Loucy (cell line): ENCODE data around the gene CAPRIN2.
A peak's percentile ranks its signal among the peaks of the same experiment; 100 is the strongest.

Experiments used
- H2AFZ ChIP-seq: fragments of 200-600 bp; sonication (generic); 2 replicates; pipeline ENCODE4 v1.6.0; 2016; ENCODE audit warnings: antibody characterized with exemption, mild to moderate bottlenecking, low read length, moderate library complexity
- H3F3A ChIP-seq: fragments of 200-600 bp; 2 replicates; pipeline ENCODE4 v1.6.0; 2016; ENCODE audit warnings: antibody characterized with exemption, low read depth, mild to moderate bottlenecking
- H3K27me3 ChIP-seq: fragments of 200-600 bp; sonication (generic); 2 replicates; pipeline ENCODE4 v1.6.1; 2014; ENCODE audit warnings: low read length, mild to moderate bottlenecking; ENCODE audit not compliant: insufficient read depth, poor library complexity, severe bottlenecking
- H3K36me3 ChIP-seq: fragments of 200-600 bp; sonication (generic); 2 replicates; pipeline ENCODE4 v1.6.1; 2016; ENCODE audit warnings: low read length; ENCODE audit not compliant: insufficient read depth
- H3K4me1 ChIP-seq: fragments of 200-600 bp; sonication (generic); 2 replicates; pipeline ENCODE4 v1.5.1; 2014; ENCODE audit warnings: low read length, mild to moderate bottlenecking; ENCODE audit not compliant: insufficient read depth, poor library complexity, severe bottlenecking
- H3K4me2 ChIP-seq: fragments of 200-600 bp; sonication (generic); 2 replicates; pipeline ENCODE4 v1.6.0; 2014; ENCODE audit warnings: antibody characterized with exemption, low read length, low read depth, mild to moderate bottlenecking; ENCODE audit not compliant: poor library complexity, severe bottlenecking
- H3K4me3 ChIP-seq: fragments of 200-600 bp; sonication (generic); 2 replicates; pipeline ENCODE4 v1.5.1; 2014; ENCODE audit warnings: low read length, mild to moderate bottlenecking, mixed read lengths; ENCODE audit not compliant: poor library complexity, severe bottlenecking
- H3K79me2 ChIP-seq: fragments of 200-600 bp; sonication (generic); 2 replicates; pipeline ENCODE4 v1.6.1; 2014; ENCODE audit warnings: low read length; ENCODE audit not compliant: insufficient read depth
- H3K9ac ChIP-seq: fragments of 200-600 bp; sonication (generic); 2 replicates; pipeline ENCODE4 v1.6.0; 2014; ENCODE audit warnings: mild to moderate bottlenecking, low read depth, low read length, moderate library complexity; ENCODE audit not compliant: poor library complexity, severe bottlenecking
- H3K9me2 ChIP-seq: fragments of 200-600 bp; sonication (generic); replicated peaks from 2 replicates; pipeline ENCODE4 v1.6.1; 2016; ENCODE audit warnings: low read depth, low read length, mixed read lengths
- H3K9me3 ChIP-seq: fragments of 200-600 bp; sonication (generic); 2 replicates; pipeline ENCODE4 v1.6.1; 2014; ENCODE audit warnings: mild to moderate bottlenecking, antibody characterized with exemption, low read length, low read depth; ENCODE audit not compliant: insufficient read depth
- H4K20me1 ChIP-seq: fragments of 200-600 bp; sonication (generic); 2 replicates; pipeline ENCODE4 v1.6.0; 2014; ENCODE audit warnings: antibody characterized with exemption, low read length, mild to moderate bottlenecking; ENCODE audit not compliant: insufficient read depth, poor library complexity, severe bottlenecking
- EZH2phosphoT487 ChIP-seq: fragments of 200-600 bp; IDR thresholded peaks from 2 replicates; pipeline ENCODE4 v1.6.1; 2018; ENCODE audit warnings: antibody characterized with exemption, mild to moderate bottlenecking, moderate library complexity, borderline replicate concordance
- TF ChIP-seq, protein P1 (sequence below): fragments of 200-600 bp; sonication (generic); conservative IDR thresholded peaks from 2 replicates; pipeline ENCODE4 v1.5.1; 2014; ENCODE audit warnings: mild to moderate bottlenecking, antibody characterized with exemption, low read length

Gene CAPRIN2

DNA sequence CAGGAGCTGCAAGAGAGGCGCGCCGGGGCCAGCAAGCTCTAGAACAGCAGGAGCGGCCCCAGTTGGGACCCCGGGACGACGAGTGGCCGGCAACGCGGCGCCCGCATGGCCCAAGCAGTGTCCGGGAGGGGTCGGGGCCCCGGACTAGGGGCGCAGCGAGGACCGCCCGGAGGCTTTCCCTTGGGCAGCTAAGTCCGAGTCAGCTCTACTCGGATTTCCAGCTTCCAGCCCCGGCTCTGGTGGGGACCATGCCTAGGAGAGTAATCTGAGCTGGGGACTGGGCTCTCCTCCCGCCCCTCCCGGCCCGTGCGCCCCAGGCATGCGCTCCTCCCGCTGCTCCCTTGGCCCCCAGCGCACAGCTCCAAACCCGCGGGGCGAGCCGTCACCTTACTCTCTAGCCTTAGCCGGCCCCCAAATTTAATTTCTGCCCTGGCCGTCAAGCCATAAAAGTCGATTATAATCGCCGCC, 41.6 kb upstream of the CAPRIN2 start:
- Histone ChIP-seq H3F3A (no peaks in the 10 kb centered on the region), H3K36me3 (no peaks in the 10 kb centered on the region), H3K4me3 (no peak overlapping the region), H3K9me2 (no peaks in the 10 kb centered on the region), H3K9ac (no peak overlapping the region), H3K79me2 (no peaks in the 10 kb centered on the region), H3K27me3 (no peaks in the 10 kb centered on the region), H3K9me3 (no peaks in the 10 kb centered on the region), H3K4me2 (no peak overlapping the region), H4K20me1 (no peaks in the 10 kb centered on the region), H3K4me1 (no peaks in the 10 kb centered on the region), H2AFZ (no peak overlapping the region)
- no peak for TF ChIP-seq EZH2phosphoT487
- TF ChIP-seq, protein P1, sequence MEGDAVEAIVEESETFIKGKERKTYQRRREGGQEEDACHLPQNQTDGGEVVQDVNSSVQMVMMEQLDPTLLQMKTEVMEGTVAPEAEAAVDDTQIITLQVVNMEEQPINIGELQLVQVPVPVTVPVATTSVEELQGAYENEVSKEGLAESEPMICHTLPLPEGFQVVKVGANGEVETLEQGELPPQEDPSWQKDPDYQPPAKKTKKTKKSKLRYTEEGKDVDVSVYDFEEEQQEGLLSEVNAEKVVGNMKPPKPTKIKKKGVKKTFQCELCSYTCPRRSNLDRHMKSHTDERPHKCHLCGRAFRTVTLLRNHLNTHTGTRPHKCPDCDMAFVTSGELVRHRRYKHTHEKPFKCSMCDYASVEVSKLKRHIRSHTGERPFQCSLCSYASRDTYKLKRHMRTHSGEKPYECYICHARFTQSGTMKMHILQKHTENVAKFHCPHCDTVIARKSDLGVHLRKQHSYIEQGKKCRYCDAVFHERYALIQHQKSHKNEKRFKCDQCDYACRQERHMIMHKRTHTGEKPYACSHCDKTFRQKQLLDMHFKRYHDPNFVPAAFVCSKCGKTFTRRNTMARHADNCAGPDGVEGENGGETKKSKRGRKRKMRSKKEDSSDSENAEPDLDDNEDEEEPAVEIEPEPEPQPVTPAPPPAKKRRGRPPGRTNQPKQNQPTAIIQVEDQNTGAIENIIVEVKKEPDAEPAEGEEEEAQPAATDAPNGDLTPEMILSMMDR, result no peak

DNA sequence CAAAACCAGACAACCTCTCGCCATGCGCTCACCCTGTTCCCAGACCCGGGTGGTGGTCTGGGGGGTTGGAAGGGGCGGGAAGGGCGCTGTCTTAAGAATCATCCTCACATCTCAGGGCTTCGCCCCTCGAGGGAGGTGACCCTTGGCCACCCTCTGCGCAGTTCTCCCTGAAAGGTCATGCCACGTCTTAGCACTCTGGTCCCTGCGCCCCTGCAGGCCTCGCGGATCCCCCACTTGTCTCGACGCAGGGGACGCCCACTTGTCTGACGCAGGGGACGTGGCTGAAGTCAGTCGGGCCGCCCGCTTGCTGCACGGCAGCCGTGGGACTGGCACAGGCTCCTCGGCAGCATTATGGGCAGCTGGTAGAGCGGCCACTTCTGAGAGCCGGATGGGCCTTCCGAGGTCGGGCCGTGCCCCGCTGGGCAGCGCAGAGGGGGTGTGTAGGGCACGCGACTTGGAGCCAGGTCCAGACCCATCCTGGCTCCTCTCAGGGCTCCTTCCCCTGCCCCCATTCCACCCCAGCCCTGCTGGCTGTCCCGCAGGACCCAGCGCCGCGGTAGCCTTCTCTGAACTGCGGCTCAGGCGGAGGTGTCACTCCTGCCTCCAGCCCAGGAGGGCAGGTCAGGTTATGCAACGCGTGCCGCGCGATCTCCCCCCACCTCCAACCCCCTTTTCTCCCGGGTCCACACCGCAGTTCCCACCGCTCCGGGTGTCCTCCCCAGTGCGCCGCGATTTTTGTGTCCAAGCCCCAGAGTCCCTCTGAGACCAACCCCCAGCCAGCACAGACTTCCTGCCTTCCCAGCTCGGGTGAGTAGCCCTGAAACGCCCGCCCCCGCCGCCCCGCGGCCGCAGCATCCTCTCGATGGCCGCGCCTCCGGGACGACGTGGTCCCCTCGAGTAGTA, 40.9 kb upstream of the CAPRIN2 start:
- no peak overlapping the region for H3K9ac ChIP-seq
- H3K4me3 ChIP-seq, result no peak overlapping the region
- no peaks in the 10 kb centered on the region for H3K9me2 ChIP-seq
- H3F3A ChIP-seq, result no peaks in the 10 kb centered on the region
- H4K20me1 ChIP-seq, result no peaks in the 10 kb centered on the region
- no peak overlapping the region for H3K4me2 ChIP-seq
- no peaks in the 10 kb centered on the region for H3K4me1 ChIP-seq
- peak overlapping the region; percentile 77; the same call in 1 of the 2 replicates for H2AFZ ChIP-seq
- H3K9me3 ChIP-seq, result no peaks in the 10 kb centered on the region
- TF ChIP-seq, protein P1, result no peak
- no peak for TF ChIP-seq EZH2phosphoT487
- no peaks in the 10 kb centered on the region for H3K36me3 ChIP-seq
- H3K79me2 ChIP-seq, result no peaks in the 10 kb centered on the region
- H3K27me3 ChIP-seq, result no peaks in the 10 kb centered on the region

DNA sequence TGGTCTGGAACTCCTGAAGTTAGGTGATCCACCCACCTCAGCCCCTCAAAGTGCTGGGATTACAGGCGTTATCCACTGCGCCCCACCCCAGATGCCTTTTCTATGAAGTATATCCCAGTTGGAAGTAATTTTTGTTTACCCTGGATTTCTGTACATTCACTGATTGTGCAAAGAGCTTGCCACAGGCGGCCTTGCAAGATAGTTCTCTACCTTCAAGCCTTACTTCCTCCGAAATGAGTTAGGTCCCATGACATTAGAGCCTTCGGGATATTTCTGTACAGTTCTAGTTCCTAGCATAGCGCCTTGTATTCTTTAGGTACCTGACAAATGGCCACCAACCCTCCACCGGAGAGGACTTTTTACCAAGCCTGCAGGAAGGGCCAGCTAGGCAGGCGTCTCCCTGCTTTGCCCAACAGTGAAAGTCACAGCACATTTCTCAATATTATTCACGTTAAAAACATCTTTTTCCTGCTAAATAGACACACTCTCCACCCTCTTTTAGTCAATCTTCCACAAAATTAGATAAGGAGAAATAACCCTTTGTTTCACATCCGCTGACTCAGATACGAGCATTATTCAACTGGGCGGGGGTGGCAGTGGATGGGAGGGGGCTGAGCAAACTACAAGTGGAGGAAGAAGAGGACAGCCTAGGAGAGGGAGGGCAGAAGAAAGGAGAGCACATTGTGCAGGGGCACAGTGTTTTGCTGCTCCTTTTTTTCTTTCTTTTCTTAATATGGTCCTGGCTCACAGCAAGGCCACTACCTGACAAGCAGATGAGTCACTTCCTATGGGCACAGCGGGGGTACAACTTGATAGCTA, 40.0 kb upstream of the CAPRIN2 start:
- Histone ChIP-seq H3K4me2 (no peak overlapping the region), H2AFZ (peak overlapping the region; percentile 77), H3K4me3 (no peak overlapping the region)

More for the DNA sequence above, 40.0 kb upstream of the CAPRIN2 start:
- Histone ChIP-seq H3F3A (no peaks in the 10 kb centered on the region), H3K9me2 (no peaks in the 10 kb centered on the region), H3K36me3 (no peaks in the 10 kb centered on the region), H3K79me2 (no peaks in the 10 kb centered on the region), H3K4me1 (no peaks in the 10 kb centered on the region), H4K20me1 (no peaks in the 10 kb centered on the region), H3K27me3 (no peaks in the 10 kb centered on the region), H3K9me3 (no peaks in the 10 kb centered on the region), H3K9ac (no peak overlapping the region)
- TF ChIP-seq, protein P1, result no peak
- TF ChIP-seq EZH2phosphoT487, result no peak
